ENCODE measurements around the gene ZDHHC6.

- no peak for TF ChIP-seq CTCF (IDR thresholded peaks at IDR 0.05)
- TF ChIP-seq POLR2A (IDR thresholded peaks at IDR 0.05): no peak
Measured at GRCh38 chr10:112467541-112468075, 20.9 kb upstream of the ZDHHC6 start.
